Testis (tissue), 2 donors: Measurements from ENCODE around the gene NOC2L.

Experiments used
- POLR2A ChIP-seq: fragments of 450-650 bp; IDR thresholded peaks from one replicate; pipeline ENCODE4 v1.6.1; 2017; ENCODE audit warnings: antibody characterized with exemption, mild to moderate bottlenecking, moderate library complexity
- TF ChIP-seq, protein P1 (sequence below), 3 experiments: fragments of 450-650 bp in 2 of 3; fragments of 200-600 bp in 1 of 3; sonication (generic) in 1 of 3; IDR thresholded peaks; one replicate each; pipeline ENCODE4 v1.5.1; 2016 to 2019; ENCODE audit warnings: antibody characterized with exemption in 3 of 3, mild to moderate bottlenecking in 2 of 3, moderate library complexity in 1 of 3

DNA sequence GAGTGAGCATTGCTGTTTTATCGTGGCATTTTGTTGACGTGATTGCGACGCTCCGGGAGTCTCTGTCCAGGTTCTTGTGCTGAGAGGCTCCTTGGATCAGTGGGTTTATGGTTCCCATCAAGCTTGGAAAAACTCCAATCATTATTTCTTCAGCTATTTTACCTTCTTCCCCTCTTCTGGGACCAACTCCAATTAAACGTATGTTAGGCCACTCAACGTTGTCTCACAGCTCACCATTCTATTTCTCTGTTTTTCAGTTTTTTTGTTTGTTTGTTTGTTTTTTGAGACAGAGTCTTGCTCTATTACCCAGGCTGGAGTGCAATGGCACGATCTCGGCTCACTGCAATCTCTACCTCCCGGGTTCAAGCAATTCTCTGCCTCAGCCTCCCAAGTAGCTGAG is 32.8 kb upstream of the NOC2L start:
- TF ChIP-seq, protein P1, sequence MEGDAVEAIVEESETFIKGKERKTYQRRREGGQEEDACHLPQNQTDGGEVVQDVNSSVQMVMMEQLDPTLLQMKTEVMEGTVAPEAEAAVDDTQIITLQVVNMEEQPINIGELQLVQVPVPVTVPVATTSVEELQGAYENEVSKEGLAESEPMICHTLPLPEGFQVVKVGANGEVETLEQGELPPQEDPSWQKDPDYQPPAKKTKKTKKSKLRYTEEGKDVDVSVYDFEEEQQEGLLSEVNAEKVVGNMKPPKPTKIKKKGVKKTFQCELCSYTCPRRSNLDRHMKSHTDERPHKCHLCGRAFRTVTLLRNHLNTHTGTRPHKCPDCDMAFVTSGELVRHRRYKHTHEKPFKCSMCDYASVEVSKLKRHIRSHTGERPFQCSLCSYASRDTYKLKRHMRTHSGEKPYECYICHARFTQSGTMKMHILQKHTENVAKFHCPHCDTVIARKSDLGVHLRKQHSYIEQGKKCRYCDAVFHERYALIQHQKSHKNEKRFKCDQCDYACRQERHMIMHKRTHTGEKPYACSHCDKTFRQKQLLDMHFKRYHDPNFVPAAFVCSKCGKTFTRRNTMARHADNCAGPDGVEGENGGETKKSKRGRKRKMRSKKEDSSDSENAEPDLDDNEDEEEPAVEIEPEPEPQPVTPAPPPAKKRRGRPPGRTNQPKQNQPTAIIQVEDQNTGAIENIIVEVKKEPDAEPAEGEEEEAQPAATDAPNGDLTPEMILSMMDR (IDR thresholded peaks at IDR 0.05), result no peak
- no peak for TF ChIP-seq POLR2A
